Measurements from ENCODE around the gene YOD1. TPM values are rescaled to one million over a fixed set of nuclear protein-coding genes. Genes with fewer than 3 reads are reported as not detected.

Gene YOD1
- total and polyA plus RNA-seq, 10 of the 15 experiments (the other 5 are each of a cell fraction or from before 2014, with no cell fraction given): 2.1 to 7.9 (median 5.0) TPM

DNA sequence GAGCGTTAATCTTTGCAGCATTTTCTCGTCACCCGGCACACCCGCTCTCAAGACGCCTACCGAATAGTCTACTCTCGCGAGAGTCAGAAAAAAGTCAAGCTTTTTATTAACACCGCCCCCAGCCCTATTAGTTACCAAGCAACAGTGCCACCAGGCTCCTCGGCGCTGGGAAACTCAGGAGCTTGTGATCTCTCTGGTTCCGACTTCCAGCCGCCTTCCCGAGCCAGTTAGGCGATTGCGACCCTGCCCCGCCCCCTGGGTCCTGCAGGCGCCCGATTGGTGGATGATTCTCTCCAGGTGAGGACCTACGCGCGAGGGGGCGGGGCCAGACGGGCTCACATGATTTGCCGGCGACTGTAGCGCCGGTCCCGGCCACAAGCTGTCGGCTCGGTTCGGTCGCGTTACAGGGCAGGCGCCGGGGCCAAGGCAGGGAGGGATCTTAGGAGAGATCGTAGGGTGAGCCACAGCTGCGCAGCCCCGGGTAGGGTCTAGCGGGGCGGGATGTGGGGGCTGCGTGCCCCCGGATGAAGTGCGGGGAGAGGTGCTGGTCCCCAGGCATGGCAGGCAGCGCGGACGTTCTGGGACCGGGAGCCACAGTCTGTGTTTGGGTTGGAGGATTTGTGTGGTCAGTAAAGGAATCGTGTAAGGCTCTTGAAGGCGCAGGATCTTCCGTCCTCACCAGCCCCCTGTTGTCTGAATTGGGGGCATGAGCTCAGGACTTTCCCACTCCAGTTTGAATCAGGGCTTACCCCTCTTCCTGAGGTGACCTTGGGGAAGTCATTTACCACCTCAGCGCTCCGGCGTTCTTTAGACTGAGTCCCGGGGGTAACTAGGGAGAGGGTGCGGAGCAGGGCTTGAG lies 2.1 kb upstream of the YOD1 start, which contains the start of gene PFKFB2 (continued):
- no peak for TF ChIP-seq ZNF687 (IDR thresholded peaks at IDR 0.05)
- TF ChIP-seq DPF2 (IDR thresholded peaks at IDR 0.05): 0 out of 2 replicates have a peak, but pooled peaks have one; percentile 42
- 0 out of 3 replicates have a peak, but pooled peaks have one; percentile 10 for TF ChIP-seq POU2F2 (IDR thresholded peaks at IDR 0.05; ENCODE audit: borderline replicate concordance, low read depth, low read length)
- TF ChIP-seq CHD1 (IDR thresholded peaks at IDR 0.05; ENCODE audit: low read depth, low read length): no peak
- TF ChIP-seq, protein P1, sequence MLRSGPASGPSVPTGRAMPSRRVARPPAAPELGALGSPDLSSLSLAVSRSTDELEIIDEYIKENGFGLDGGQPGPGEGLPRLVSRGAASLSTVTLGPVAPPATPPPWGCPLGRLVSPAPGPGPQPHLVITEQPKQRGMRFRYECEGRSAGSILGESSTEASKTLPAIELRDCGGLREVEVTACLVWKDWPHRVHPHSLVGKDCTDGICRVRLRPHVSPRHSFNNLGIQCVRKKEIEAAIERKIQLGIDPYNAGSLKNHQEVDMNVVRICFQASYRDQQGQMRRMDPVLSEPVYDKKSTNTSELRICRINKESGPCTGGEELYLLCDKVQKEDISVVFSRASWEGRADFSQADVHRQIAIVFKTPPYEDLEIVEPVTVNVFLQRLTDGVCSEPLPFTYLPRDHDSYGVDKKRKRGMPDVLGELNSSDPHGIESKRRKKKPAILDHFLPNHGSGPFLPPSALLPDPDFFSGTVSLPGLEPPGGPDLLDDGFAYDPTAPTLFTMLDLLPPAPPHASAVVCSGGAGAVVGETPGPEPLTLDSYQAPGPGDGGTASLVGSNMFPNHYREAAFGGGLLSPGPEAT (IDR thresholded peaks at IDR 0.05; ENCODE audit: low read depth): 0 out of 2 replicates have a peak, but pooled peaks have one; percentile 26
- no peak for TF ChIP-seq EP300 (IDR thresholded peaks at IDR 0.05; ENCODE audit: borderline replicate concordance in 1 of 2, control insufficient read depth in 1 of 2, low read depth in 2 of 2, low read length in 2 of 2)
- TF ChIP-seq IKZF1 (conservative IDR thresholded peaks at IDR 0.05): peak; percentile 53
- TF ChIP-seq, protein P2, sequence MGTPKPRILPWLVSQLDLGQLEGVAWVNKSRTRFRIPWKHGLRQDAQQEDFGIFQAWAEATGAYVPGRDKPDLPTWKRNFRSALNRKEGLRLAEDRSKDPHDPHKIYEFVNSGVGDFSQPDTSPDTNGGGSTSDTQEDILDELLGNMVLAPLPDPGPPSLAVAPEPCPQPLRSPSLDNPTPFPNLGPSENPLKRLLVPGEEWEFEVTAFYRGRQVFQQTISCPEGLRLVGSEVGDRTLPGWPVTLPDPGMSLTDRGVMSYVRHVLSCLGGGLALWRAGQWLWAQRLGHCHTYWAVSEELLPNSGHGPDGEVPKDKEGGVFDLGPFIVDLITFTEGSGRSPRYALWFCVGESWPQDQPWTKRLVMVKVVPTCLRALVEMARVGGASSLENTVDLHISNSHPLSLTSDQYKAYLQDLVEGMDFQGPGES (IDR thresholded peaks at IDR 0.05): no peak
- TF ChIP-seq POLR2AphosphoS5 (IDR thresholded peaks at IDR 0.05; ENCODE audit: low read length): 0 out of 2 replicates have a peak, but pooled peaks have one; percentile 35
- peak; percentile 55; the same call in 1 of the 2 replicates for TF ChIP-seq ZBTB11 (CRISPR knock-in tag; IDR thresholded peaks at IDR 0.05)
- TF ChIP-seq, protein P3, sequence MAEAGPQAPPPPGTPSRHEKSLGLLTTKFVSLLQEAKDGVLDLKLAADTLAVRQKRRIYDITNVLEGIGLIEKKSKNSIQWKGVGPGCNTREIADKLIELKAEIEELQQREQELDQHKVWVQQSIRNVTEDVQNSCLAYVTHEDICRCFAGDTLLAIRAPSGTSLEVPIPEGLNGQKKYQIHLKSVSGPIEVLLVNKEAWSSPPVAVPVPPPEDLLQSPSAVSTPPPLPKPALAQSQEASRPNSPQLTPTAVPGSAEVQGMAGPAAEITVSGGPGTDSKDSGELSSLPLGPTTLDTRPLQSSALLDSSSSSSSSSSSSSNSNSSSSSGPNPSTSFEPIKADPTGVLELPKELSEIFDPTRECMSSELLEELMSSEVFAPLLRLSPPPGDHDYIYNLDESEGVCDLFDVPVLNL (IDR thresholded peaks at IDR 0.05; ENCODE audit: low read depth, low read length): no peak
- TF ChIP-seq, protein P4, sequence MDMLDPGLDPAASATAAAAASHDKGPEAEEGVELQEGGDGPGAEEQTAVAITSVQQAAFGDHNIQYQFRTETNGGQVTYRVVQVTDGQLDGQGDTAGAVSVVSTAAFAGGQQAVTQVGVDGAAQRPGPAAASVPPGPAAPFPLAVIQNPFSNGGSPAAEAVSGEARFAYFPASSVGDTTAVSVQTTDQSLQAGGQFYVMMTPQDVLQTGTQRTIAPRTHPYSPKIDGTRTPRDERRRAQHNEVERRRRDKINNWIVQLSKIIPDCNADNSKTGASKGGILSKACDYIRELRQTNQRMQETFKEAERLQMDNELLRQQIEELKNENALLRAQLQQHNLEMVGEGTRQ (IDR thresholded peaks at IDR 0.05; ENCODE audit: borderline replicate concordance, low read depth, low read length): no peak
- TF ChIP-seq FOXM1 (IDR thresholded peaks at IDR 0.05; ENCODE audit: low read depth, low read length): no peak
- TF ChIP-seq CBFB (IDR thresholded peaks at IDR 0.05; ENCODE audit: low read depth): peak; percentile 71
- peak; percentile 38; the same call in 1 of the 2 replicates for TF ChIP-seq CREB1 (IDR thresholded peaks at IDR 0.05; ENCODE audit: low read depth)
